GM21360 (cell line): ENCODE data around the gene IGHMBP2.

ENCODE experiments used
- ATAC-seq: cut with Tn5 transposase; IDR thresholded peaks from one replicate; pipeline ENCODE4 v1.9.1; 2021; ENCODE audit warnings: mild to moderate bottlenecking, moderate library complexity; ENCODE audit not compliant: unreplicated experiment

IGHMBP2 gene

GRCh38 chr11:68938816-68939582, 35.3 kb downstream of the IGHMBP2 start:
- ATAC-seq, result no peak

- ATAC-seq, result no peak
Measured at GRCh38 chr11:68939583-68940555, 36.2 kb downstream of the IGHMBP2 start.

- no peak for ATAC-seq
Measured at GRCh38 chr11:68940651-68941323, 37.1 kb downstream of the IGHMBP2 start.

DNA sequence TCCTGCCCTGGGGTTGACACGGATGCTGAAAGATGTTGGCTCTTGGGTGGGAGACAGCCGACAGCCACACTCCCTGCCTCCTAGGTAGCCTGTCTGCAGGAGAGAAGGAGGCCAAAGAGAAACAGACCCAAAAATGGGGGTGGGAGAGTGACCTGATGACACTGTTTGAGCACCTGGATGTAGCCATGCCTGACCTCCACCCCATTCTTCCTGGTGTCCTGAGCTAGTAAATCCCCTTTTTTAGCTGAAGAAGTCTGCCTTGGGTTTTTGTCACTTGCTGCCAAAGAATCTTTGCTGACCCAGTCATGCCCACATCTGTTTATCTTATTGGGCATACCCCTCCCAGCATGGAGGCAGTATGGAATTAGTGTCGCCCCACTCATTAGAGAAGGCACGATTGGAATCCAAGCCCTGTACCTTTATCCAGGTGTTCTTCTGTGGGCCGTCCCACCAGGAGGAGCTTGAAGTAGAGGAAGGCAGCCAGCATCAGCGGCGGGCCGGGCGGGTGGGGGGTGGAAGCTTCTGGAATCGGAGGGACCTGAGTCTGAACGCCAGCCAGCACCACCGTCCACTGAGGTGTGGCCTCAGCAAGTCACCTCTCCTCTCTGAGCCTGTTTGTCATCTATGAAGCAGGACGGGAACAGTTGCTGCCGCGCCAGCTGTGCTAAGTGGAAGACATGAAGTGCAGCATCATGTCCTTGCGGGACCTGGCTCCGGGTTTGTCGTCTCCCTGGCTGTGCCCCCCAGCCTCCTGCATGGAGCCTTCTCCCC, 37.8 kb downstream of the IGHMBP2 start:
- ATAC-seq, result no peak

GRCh38 chr11:68942095-68942620, 38.5 kb downstream of the IGHMBP2 start:
- ATAC-seq, result no peak

DNA sequence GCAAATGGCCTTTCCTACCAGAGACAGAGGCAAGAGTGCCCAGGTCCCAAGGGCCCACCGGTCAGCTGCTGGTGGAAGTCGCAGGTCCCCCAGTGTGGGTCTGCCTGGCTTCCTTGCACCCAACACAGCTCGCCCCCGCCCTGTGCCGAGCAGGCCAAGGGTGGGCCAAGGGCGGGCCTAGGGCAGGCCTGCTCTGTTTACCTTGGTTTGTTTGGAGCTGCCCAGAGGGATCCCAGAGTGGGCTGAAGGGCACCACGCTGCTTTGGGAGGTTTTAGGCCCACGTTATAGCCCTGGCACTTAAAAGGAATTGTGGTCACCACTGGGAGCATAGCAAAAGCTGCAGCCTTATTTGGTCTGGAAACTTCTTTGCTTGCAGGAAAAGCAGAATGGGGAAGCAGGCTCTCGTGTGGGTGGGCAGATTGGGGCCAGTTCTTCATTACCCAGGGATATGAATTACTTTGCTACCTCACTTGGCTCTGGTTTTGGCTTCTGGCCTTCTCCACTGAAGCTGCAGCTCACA, 39.1 kb downstream of the IGHMBP2 start:
- no peak for ATAC-seq

GRCh38 chr11:68946416-68947090, 42.9 kb downstream of the IGHMBP2 start:
- no peak for ATAC-seq

DNA sequence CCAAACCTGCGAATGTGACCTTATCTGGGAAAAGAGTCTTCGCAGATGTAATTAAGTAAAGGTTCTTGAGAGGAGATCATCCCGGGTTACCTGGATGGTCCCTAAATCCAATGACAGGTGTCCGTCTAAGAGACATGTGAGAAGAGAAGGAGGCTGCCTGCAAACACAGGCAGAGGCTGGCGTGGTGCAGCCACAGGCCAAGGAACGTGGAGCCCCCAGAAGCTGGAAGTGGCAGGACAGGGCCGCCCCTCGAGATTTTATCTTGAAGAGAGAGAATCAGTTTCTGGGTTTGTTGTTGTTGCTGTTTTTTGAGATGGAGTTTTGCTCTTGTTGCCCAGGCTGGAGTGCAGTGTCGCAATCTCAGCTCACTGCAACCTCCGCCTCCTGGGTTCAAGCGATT, 43.5 kb downstream of the IGHMBP2 start:
- ATAC-seq, result no peak

GRCh38 chr11:68948496-68948895, 44.8 kb downstream of the IGHMBP2 start:
- ATAC-seq, result no peak

DNA sequence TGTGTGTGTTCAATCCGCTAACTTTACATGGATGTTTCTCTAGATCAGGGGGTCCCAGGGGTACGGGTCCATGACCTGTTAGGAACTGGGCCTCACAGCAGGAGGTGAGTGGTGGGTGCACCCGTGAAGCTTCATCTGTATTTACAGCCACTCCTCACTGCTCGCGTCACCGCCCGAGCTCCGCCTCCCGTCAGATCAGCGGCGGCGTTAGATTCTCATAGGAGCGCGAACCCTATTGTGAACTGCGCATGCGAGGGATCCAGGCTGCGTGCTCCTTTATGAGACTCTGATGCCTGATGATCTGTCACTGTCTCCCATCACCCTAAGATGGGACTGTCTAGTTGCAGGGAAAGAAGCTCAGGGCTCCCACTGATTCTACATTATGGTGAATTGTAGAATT, 45.2 kb downstream of the IGHMBP2 start:
- ATAC-seq, result no peak

DNA sequence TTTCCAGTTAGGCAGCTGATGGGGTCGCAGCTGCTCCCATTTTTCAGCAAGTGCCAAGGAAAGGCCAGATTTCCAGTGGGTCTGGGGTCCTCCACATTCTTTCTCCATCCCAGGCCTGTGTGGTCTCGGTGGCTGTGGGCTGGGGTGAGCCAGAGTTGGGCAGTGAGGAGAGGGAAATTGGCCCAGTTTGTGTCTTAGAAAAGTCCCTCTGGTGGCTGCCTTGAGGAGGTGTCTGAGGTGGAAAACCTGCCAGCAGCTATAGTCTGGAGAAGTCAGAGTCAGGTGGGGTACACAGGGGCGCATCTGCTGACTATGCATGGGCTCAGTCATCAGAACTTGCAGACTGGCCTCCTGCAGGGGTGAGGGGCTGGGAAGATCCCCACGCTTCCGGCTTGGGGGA, 46.6 kb downstream of the IGHMBP2 start:
- ATAC-seq, result no peak

DNA sequence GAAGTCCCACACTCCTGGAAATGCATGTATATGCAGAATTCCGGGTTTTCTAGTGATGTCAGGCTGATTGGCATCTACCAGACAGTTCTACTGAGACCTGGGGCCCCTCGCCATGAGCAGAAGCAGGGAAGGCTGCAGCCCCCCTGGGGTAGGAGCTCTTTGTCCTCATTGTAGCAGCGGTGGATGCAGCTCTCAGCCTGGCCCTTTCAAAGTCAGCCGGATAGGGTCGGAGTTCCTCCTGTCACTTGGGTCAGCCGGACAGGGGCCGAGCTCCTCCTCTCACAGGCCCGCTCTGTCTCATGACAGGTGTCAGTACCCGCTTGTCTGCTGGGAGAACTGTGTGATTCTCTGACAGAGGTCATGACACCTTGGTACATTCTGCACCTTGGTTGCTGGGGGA, 47.1 kb downstream of the IGHMBP2 start:
- ATAC-seq, result no peak

DNA sequence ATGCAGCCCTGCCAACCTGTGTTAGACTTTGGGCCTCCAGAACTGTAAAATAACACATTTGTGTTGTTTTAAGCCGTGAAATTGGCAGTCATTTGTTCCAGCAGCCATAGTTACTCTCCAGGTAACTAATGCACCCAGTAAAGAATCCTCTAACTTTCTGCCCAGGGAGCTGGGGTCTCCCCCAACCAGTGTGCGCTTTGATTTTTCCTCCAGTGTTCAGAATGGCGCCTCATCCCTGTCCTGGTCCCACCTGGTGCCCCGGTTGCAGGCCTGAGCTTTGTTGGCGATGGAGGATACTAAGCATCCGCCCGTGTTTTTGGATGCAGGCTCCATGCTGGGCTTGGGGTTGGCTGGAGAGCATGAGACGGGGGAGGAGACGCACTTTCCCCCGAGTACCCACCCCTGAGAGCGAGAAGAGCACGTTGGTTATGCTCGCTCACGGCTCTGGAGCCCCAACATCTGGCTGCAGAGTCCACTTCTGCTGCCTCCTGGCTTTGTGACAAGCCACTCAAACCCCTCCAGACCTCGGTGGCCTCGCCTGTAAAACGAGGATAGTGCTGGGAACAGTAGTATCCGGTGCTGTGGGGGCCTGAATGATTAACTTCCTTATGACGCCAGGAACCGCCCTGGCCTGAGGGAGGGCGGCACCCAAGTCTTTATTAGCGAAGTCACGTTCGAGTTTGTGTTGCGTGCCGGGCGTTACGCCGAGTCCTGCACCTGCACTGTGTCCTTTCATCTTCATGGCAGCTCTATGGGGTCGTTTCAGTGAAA, 51.3 kb downstream of the IGHMBP2 start:
- ATAC-seq, result no peak

- no peak for ATAC-seq
Measured at GRCh38 chr11:68955607-68955958, 51.9 kb downstream of the IGHMBP2 start.

GRCh38 chr11:68956142-68956541, 52.5 kb downstream of the IGHMBP2 start:
- no peak for ATAC-seq

DNA sequence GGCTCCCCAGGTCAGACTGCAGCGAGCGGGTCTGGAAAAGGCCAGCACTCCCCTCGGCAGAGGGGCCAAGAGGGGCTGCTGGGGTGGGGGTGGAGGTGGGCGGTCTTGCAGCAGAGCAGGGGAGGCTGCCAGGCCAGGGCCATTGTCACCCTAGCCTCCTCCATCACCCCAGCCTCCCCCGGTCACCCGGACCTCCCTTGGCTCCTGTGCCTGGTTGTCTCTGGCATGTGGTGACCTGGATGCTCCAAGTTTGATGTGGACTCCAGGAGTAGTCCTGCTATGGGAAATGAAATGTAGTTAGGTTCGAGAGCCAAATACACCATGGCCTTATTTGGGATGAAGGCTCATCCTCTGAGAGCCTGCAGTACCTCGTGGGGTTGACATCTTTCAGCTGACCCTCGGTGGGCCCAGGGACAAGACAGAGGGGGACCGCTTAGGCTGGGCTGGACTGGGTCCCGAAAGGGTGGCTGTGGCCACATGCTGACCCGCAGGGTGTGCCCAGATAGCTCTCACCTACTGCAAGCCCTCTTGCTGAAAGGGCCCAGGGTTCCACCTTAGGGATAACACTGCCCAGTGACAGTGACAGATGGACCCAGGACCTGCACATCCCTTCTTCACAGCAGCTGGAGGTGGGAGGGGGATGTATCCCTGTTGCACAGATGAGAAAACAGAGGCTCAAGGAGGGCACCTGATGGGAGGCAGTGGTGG, 53.0 kb downstream of the IGHMBP2 start:
- no peak for ATAC-seq

DNA sequence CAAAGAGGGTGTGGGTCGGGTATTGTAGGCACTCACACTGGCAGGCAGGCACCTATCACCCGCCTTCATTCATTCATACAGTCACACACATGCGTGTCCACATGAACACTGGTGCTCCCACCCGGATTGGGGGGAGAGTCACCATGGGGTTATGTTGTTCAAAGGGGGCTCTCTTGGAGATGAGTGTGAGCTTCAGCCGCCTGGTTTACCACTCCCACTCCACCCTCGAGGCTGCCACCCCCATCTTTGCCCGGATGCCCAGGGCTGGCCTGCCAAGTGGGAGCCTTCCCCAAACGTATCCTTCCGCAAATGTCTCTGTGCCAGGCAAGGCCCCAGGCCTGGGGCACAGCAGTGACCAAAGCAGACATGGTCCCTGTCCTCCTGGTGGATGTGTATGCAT, 54.5 kb downstream of the IGHMBP2 start:
- ATAC-seq, result no peak
